ENCODE measurements around the gene NELFB. TPM values are rescaled to one million over a fixed set of nuclear protein-coding genes. Genes with fewer than 3 reads are reported as not detected.

The NELFB gene
- total and polyA plus RNA-seq, 4 donors, result 30.4 to 56.2 (median 44.2) TPM

GRCh38 chr9:137303151-137303892 is 48.2 kb downstream of the NELFB start:
- no peaks in the 10 kb centered on the region for H3K36me3 ChIP-seq (ENCODE audit: control insufficient read depth in 4 of 4, insufficient read depth in 4 of 4, low read length in 4 of 4)
- peak overlapping the region in 1 of 2 donors; percentile 85 for H3K27ac ChIP-seq (ENCODE audit: low read depth in 1 of 2, low read length in 1 of 2)
- H3K27me3 ChIP-seq (ENCODE audit: control insufficient read depth in 3 of 3, insufficient read depth in 3 of 3, low read length in 2 of 3), result peaks cover 0 to 13% (median 8%) of the 10 kb centered on the region in 3 donors
- DNase-seq, result peak in 1 of 3 donors; percentile 56
- ATAC-seq (ENCODE audit: insufficient read depth, low FRiP score), result no peak
- peaks cover 0 to 65% (median 24%) of the 10 kb centered on the region in 5 donors for H3K4me1 ChIP-seq (ENCODE audit: control insufficient read depth in 5 of 5, insufficient read depth in 5 of 5, low read length in 5 of 5)
- 66 to 73% methylated on average over 23 of the region's 23 CpGs for WGBS, 2 donors
- H3K4me3 ChIP-seq, result no peak overlapping the region
- no peak for TF ChIP-seq CTCF (IDR thresholded peaks at IDR 0.05; ENCODE audit: control extremely low read depth, extremely low read depth)
- no peaks in the 10 kb centered on the region for H3K9me3 ChIP-seq (ENCODE audit: control insufficient read depth in 4 of 4, insufficient read depth in 3 of 4, low read length in 3 of 4)
- H3K9ac ChIP-seq (ENCODE audit: insufficient read depth in 1 of 2, low read length in 2 of 2), result no peak overlapping the region

- Histone ChIP-seq H3K4me3 (no peak overlapping the region), H3K4me1 (ENCODE audit: control insufficient read depth in 5 of 5, insufficient read depth in 5 of 5, low read length in 5 of 5) (peaks cover 0 to 65% (median 23%) of the 10 kb centered on the region in 5 donors), H3K36me3 (ENCODE audit: control insufficient read depth in 4 of 4, insufficient read depth in 4 of 4, low read length in 4 of 4) (no peaks in the 10 kb centered on the region), H3K27me3 (ENCODE audit: control insufficient read depth in 3 of 3, insufficient read depth in 3 of 3, low read length in 2 of 3) (peaks cover 0 to 13% (median 8%) of the 10 kb centered on the region in 3 donors), H3K9ac (ENCODE audit: insufficient read depth in 1 of 2, low read length in 2 of 2) (no peak overlapping the region), H3K9me3 (ENCODE audit: control insufficient read depth in 4 of 4, insufficient read depth in 3 of 4, low read length in 3 of 4) (no peaks in the 10 kb centered on the region), H3K27ac (ENCODE audit: low read depth in 1 of 2, low read length in 1 of 2) (peak overlapping the region in 1 of 2 donors; percentile 85)
- DNase-seq (no peak), ATAC-seq (ENCODE audit: insufficient read depth, low FRiP score) (no peak)
- WGBS, 2 donors, result 85 to 92% methylated on average over 20 to 22 of the region's 22 CpGs
- no peak for TF ChIP-seq CTCF (IDR thresholded peaks at IDR 0.05; ENCODE audit: control extremely low read depth, extremely low read depth)
Measured at GRCh38 chr9:137303893-137304382, 48.8 kb downstream of the NELFB start.

GRCh38 chr9:137304383-137305059 is 49.4 kb downstream of the NELFB start:
- DNase-seq (peak in 1 of 3 donors; percentile 29), ATAC-seq (ENCODE audit: insufficient read depth, low FRiP score) (no peak)
- H3K4me3 ChIP-seq, result no peak overlapping the region
- no peaks in the 10 kb centered on the region for H3K36me3 ChIP-seq (ENCODE audit: control insufficient read depth in 4 of 4, insufficient read depth in 4 of 4, low read length in 4 of 4)
- no peak overlapping the region for H3K9ac ChIP-seq (ENCODE audit: insufficient read depth in 1 of 2, low read length in 2 of 2)
- TF ChIP-seq CTCF (IDR thresholded peaks at IDR 0.05; ENCODE audit: control extremely low read depth, extremely low read depth), result no peak
- peaks cover 0 to 8% (median 7%) of the 10 kb centered on the region in 3 donors for H3K27me3 ChIP-seq (ENCODE audit: control insufficient read depth in 3 of 3, insufficient read depth in 3 of 3, low read length in 2 of 3)
- no peaks in the 10 kb centered on the region for H3K9me3 ChIP-seq (ENCODE audit: control insufficient read depth in 4 of 4, insufficient read depth in 3 of 4, low read length in 3 of 4)
- 37 to 49% methylated on average over 13 to 16 of the region's 16 CpGs for WGBS, 2 donors
- peak overlapping the region; percentile 84 to 85 for H3K27ac ChIP-seq (ENCODE audit: low read depth in 1 of 2, low read length in 1 of 2)
- H3K4me1 ChIP-seq (ENCODE audit: control insufficient read depth in 5 of 5, insufficient read depth in 5 of 5, low read length in 5 of 5), result peaks cover 0 to 65% (median 19%) of the 10 kb centered on the region in 5 donors
